ENCODE data around the gene OR9Q1.
"Not testable (repeated sequence)": the region's sequence is repeated elsewhere in the genome, so short reads cannot be mapped to it uniquely, and the experiment has no call there.

The OR9Q1 gene

DNA sequence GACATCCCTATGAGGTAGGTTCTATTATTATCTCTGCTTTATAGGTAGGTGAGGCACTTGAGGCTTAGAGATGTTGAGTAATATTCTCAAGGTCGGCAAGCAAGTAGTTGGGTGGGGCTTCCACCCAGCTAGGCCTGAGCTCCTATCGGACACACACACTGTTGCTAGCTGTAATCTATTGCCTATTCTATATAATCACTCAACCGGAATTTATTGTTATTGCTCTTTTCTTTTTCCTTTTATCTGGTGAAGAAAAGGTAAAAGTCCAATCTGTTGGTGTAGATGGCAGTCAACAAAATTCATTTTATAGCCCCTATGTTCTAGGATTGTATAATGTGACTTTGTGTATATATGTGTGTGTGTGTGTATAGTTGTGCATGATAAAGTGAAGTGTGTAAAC, 168.5 kb downstream of the OR9Q1 start:
- no peak for TF ChIP-seq CTCF (conservative IDR thresholded peaks at IDR 0.05; ENCODE audit: low read length)
- no peak overlapping the region for H3K4me3 ChIP-seq (ENCODE audit: low read length)
- DNase-seq (ENCODE audit: low read depth), result no peak

GRCh38 chr11:58193391-58193790, 169.7 kb downstream of the OR9Q1 start:
- DNase-seq (ENCODE audit: low read depth), result no peak
- no peak for TF ChIP-seq CTCF (conservative IDR thresholded peaks at IDR 0.05; ENCODE audit: low read length)

DNA sequence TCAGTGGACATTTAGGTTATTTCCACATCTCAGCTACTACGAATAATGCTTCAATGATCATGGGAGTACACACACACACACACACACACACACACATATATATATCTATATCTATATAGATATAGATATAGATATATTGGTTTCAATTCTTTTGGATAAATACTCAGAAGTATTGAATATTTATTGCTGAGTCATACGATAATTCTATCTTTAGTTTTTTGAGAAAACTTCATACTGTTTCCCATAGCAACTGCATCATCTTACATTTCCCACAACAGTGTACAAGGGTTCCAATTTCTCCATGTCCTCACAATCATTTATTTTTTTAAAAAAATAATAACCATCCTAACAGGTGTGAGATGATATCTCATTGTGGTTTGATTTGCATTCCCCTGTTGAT, 172.3 kb downstream of the OR9Q1 start:
- H3K4me3 ChIP-seq (ENCODE audit: low read length), result no peak overlapping the region
- no peak for DNase-seq (ENCODE audit: low read depth)
- no peak for TF ChIP-seq CTCF (conservative IDR thresholded peaks at IDR 0.05; ENCODE audit: low read length)

More at GRCh38 chr11:58193391-58193790, 169.7 kb downstream of the OR9Q1 start:
- H3K4me3 ChIP-seq (ENCODE audit: low read length), result no peak overlapping the region

- no peak for DNase-seq (ENCODE audit: low read depth)
- TF ChIP-seq CTCF (conservative IDR thresholded peaks at IDR 0.05; ENCODE audit: low read length), result no peak
- no peak overlapping the region for H3K4me3 ChIP-seq (ENCODE audit: low read length)
These were observed 175.6 kb downstream of the OR9Q1 start for GRCh38 chr11:58199271-58199670.

DNA sequence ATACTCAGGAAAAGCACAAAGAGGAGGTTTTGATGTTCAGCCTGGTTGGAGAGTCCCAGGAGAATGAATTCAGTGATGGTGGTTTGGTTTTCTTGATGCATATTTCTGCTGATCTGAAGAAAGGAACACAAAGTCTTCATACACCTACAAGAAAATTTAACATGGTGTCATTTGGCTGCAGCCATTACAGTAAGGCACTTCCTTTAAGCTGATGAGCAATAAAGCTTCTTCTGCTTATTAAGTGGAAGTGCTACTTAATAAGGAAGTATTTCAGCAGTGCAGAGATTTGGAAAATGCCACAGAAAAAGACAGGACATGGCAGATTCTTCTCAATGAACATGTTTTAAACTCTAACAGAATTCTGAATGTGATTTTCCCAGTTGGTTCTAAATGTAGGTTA, 180.4 kb downstream of the OR9Q1 start, which contains the start of gene OR1S2:
OR1S2 (minus strand) TSS at position 101 of the 400 bp plus-strand sequence; CDS start at position 101, 0 bp downstream.
- DNase-seq (ENCODE audit: low read depth), result no peak
- no peak for TF ChIP-seq CTCF (conservative IDR thresholded peaks at IDR 0.05; ENCODE audit: low read length)
- no peak within 1 kb of the TSS for H3K4me3 ChIP-seq (ENCODE audit: low read length)

DNA sequence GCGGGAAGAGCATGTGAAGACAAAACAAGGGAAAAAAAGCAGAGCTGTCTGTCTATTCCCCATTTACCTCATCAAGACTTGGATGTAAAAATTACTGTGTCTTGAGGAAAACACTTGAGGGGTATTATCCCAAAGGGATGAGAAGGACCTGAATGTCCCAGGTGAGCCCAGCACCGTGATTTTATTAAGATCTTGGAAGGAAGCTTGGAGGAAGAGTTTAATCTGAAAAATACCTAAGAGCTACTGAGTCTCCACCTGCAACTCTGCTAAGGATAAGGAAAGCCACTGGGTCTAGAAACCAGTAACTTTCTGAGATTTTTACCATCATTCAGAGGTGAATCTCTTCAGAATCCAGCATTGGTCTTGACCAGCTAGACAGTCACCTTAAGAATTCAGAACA, 188.7 kb downstream of the OR9Q1 start, which contains the start of gene OR1S1:
OR1S1 (plus strand) TSS at position 301 of the 400 bp plus-strand sequence.
- not testable (repeated sequence) for H3K4me3 ChIP-seq (ENCODE audit: low read length); DNase-seq (ENCODE audit: low read depth)

GRCh38 chr11:58216476-58216875, 192.8 kb downstream of the OR9Q1 start:
- DNase-seq (ENCODE audit: low read depth), result no peak
- no peak for TF ChIP-seq CTCF (conservative IDR thresholded peaks at IDR 0.05; ENCODE audit: low read length)
- no peak overlapping the region for H3K4me3 ChIP-seq (ENCODE audit: low read length)

- TF ChIP-seq CTCF (conservative IDR thresholded peaks at IDR 0.05; ENCODE audit: low read length), result no peak
- no peak for DNase-seq (ENCODE audit: low read depth)
- no peak overlapping the region for H3K4me3 ChIP-seq (ENCODE audit: low read length)
These were observed 199.0 kb downstream of the OR9Q1 start for GRCh38 chr11:58222721-58223120.
